Aorta (tissue), 5 donors: Measurements from ENCODE around the gene EXT2. TPM values are rescaled to one million over a fixed set of nuclear protein-coding genes. Genes with fewer than 3 reads are reported as not detected.

Experiments
- ATAC-seq: fragments of 200-7000 bp; cut with Tn5 transposase; one replicate; pipeline ENCODE4 v1.9.1; 2022; ENCODE audit warnings: moderate library complexity; ENCODE audit not compliant: low FRiP score
- DNase-seq, 2 donors: peaks; one replicate each; pipeline ENCODE4 v3.0.0-alpha.2; 2020
- H3K27ac ChIP-seq, 2 donors: one replicate each; pipeline ENCODE4 v1.5.1; 2013; ENCODE audit warnings: low read length in 2 of 2, mild to moderate bottlenecking in 2 of 2, moderate library complexity in 2 of 2, control low read depth in 1 of 2, inconsistent platforms in 1 of 2, low read depth in 1 of 2
- H3K27me3 ChIP-seq, 2 donors: one replicate each; pipeline ENCODE4 v1.6.1; 2013; ENCODE audit warnings: control low read depth in 1 of 2, low read length in 1 of 2, mild to moderate bottlenecking in 1 of 2, moderate library complexity in 1 of 2; ENCODE audit not compliant: insufficient read depth in 2 of 2, control insufficient read depth in 1 of 2
- H3K36me3 ChIP-seq, 2 donors: one replicate each; pipeline ENCODE4 v1.6.1; 2013; ENCODE audit warnings: control low read depth in 1 of 2, low read length in 1 of 2, mild to moderate bottlenecking in 1 of 2; ENCODE audit not compliant: insufficient read depth in 2 of 2, control insufficient read depth in 1 of 2
- H3K4me1 ChIP-seq, 2 donors: one replicate each; pipeline ENCODE4 v1.6.1; 2013; ENCODE audit warnings: low read length in 2 of 2, control low read depth in 1 of 2, mild to moderate bottlenecking in 1 of 2, moderate library complexity in 1 of 2; ENCODE audit not compliant: insufficient read depth in 2 of 2, control insufficient read depth in 1 of 2
- H3K4me3 ChIP-seq, 2 donors: one replicate each; pipeline ENCODE4 v1.5.1; 2013; ENCODE audit warnings: low read length in 2 of 2, control low read depth in 1 of 2, mild to moderate bottlenecking in 1 of 2
- H3K9me3 ChIP-seq: one replicate; pipeline ENCODE4 v1.6.1; 2013; ENCODE audit warnings: mild to moderate bottlenecking, low read length; ENCODE audit not compliant: control insufficient read depth
- WGBS, 2 donors: extraction: QIAGEN DNeasy Blood & Tissue Kit; methylation state at CpG; one replicate each; pipeline ENCODE4 v1.1.7; 2013; 5-methylcytosine and 5-hydroxymethylcytosine counted together
- intact Hi-C, 2 donors: fragments of 100-400 bp; cut with DNase I; formaldehyde crosslinking; loops; one replicate each; pipeline versions ENCODE4 v1.14.2 to v1.15.0; 2022
- long read RNA-seq, 2 donors: library from polyadenylated mRNA; unstranded; transcript quantifications; one replicate each; pipeline ENCODE4 v2.0.0, GENCODE V29; 2020 to 2021
- polyA plus RNA-seq, 2 donors: library from polyadenylated mRNA; stranded (reverse); fragments of 200-250 nt; gene quantifications; one replicate each; pipeline ENCODE4 v1.2.3, GENCODE V29; 2013
- total RNA-seq, 2 donors: library from RNA; stranded (reverse); fragmentation: NEBNext Ultra II Directional; extraction: Animal tissue kit (Norgen Biotek cat#: 25700); gene quantifications; one replicate each; pipeline ENCODE4 v1.2.1, GENCODE V29; 2021
- donor health status: healthy with polysubstance abuse.
- donor health status: Bipolar disorder and iron deficiency.
- donor health status: DM: no; HTN: no; CAD: no.
- donor health status: DM: no; HTN: no; CAD: no.
- donor health status: DM: yes; HTN: yes; CAD: no.

Gene EXT2
- total RNA-seq (10 to 100 TPM; 58.0 to 69.4 TPM), polyA plus RNA-seq (10 to 100 TPM; 16.0 to 45.2 TPM)
- long read RNA-seq, donor 1, transcript EXT2-210 (14 exons, 3,136 nt) = major isoform, 125 of 180 reads
- long read RNA-seq, donor 1, partial matches to known transcripts = 36 of 180 reads
- long read RNA-seq, donor 1, other reads (novel, unspliced or antisense) = 19 of 180 reads
- long read RNA-seq, donor 2, transcript EXT2-210 (14 exons, 3,136 nt) = major isoform, 37 of 59 reads
- long read RNA-seq, donor 2, partial matches to known transcripts = 8 of 59 reads
- long read RNA-seq, donor 2, other reads (novel, unspliced or antisense) = 14 of 59 reads

GRCh38 chr11:44095506-44096359, at the start of gene EXT2:
Gene EXT2 (plus strand): TSS chr11:44095678. CDS start chr11:44107713, 12,035 bp downstream.
- Histone ChIP-seq H3K4me1 (no peaks in the 10 kb centered on the region), H3K4me3 (peak within 1 kb of the TSS; percentile 94 to 96), H3K27me3 (no peaks in the 10 kb centered on the region), H3K9me3 (no peaks in the 10 kb centered on the region), H3K36me3 (peaks cover 2 to 5% of the 10 kb centered on the region in 2 donors), H3K27ac (peak within 1 kb of the TSS in 1 of 2 donors; percentile 60)
- peak; percentile 97 for ATAC-seq
- DNase-seq = peak; percentile 92 to 97
- intact Hi-C loops = loop anchor here in 1 of 2 donors (5.0 kb wide), 1 partner anchor 442 kb away; no protein-coding TSS in a partner anchor
- 1% methylated on average over 70 to 83 of the region's 83 CpGs for WGBS, 2 donors

- intact Hi-C loops = no loop called here
- Histone ChIP-seq H3K4me1 (no peaks in the 10 kb centered on the region), H3K36me3 (no peaks in the 10 kb centered on the region), H3K27me3 (no peaks in the 10 kb centered on the region), H3K27ac (no peak overlapping the region), H3K4me3 (no peak overlapping the region), H3K9me3 (no peaks in the 10 kb centered on the region)
- no peak for DNase-seq
- 94 to 98% methylated on average over 2 of the region's 2 CpGs for whole genome bisulfite sequencing, 2 donors
- no peak for ATAC-seq
Observed at GRCh38 chr11:44046182-44046581, 49.3 kb upstream of the EXT2 start.

- Histone ChIP-seq H3K27ac (no peak overlapping the region), H3K36me3 (no peaks in the 10 kb centered on the region), H3K4me1 (no peaks in the 10 kb centered on the region), H3K27me3 (no peaks in the 10 kb centered on the region), H3K4me3 (no peak overlapping the region), H3K9me3 (no peaks in the 10 kb centered on the region)
- intact Hi-C loops = no loop called here
- DNase-seq (no peak), ATAC-seq (no peak)
- WGBS, 2 donors = 37 to 39% methylated on average over 2 of the region's 2 CpGs
Observed at GRCh38 chr11:44047298-44047697, 48.2 kb upstream of the EXT2 start.

- Histone ChIP-seq H3K4me1 (no peaks in the 10 kb centered on the region), H3K27ac (no peak within 1 kb of the TSS), H3K4me3 (no peak within 1 kb of the TSS), H3K9me3 (no peaks in the 10 kb centered on the region), H3K27me3 (no peaks in the 10 kb centered on the region), H3K36me3 (no peaks in the 10 kb centered on the region)
- ATAC-seq (no peak), DNase-seq (peak in 1 of 2 donors; percentile 57)
- WGBS, 2 donors = 58 to 63% methylated on average over 12 of the region's 12 CpGs
- intact Hi-C loops = no loop called here
Observed at GRCh38 chr11:44047931-44048431, 47.5 kb upstream of the EXT2 start, which contains the start of gene ACCSL. Gene ACCSL (plus strand): TSS chr11:44047981. CDS start chr11:44048037, 56 bp downstream.

GRCh38 chr11:44049832-44050231, 45.6 kb upstream of the EXT2 start:
- intact Hi-C loops = no loop called here
- Histone ChIP-seq H3K36me3 (no peaks in the 10 kb centered on the region), H3K4me1 (no peaks in the 10 kb centered on the region), H3K4me3 (no peak overlapping the region), H3K27me3 (no peaks in the 10 kb centered on the region), H3K9me3 (no peaks in the 10 kb centered on the region), H3K27ac (no peak overlapping the region)
- WGBS, 2 donors = 89 to 90% methylated on average over 3 of the region's 3 CpGs
- DNase-seq = no peak
- no peak for ATAC-seq

- no peaks in the 10 kb centered on the region for H3K27me3 ChIP-seq
- no peaks in the 10 kb centered on the region for H3K9me3 ChIP-seq
- no peak for ATAC-seq
- 94 to 95% methylated on average over 4 of the region's 4 CpGs for WGBS, 2 donors
- no peaks in the 10 kb centered on the region for H3K4me1 ChIP-seq
- H3K27ac ChIP-seq = no peak overlapping the region
- intact Hi-C loops = no loop called here
- H3K36me3 ChIP-seq = no peaks in the 10 kb centered on the region
- DNase-seq = no peak
- H3K4me3 ChIP-seq = no peak overlapping the region
Observed at GRCh38 chr11:44051171-44051570, 44.3 kb upstream of the EXT2 start.

GRCh38 chr11:44057340-44057739, 38.1 kb upstream of the EXT2 start:
- intact Hi-C loops = no loop called here
- WGBS, 2 donors = 80 to 81% methylated on average over 6 of the region's 6 CpGs
- ATAC-seq (no peak), DNase-seq (no peak)
- Histone ChIP-seq H3K27me3 (no peaks in the 10 kb centered on the region), H3K9me3 (no peaks in the 10 kb centered on the region), H3K4me1 (no peaks in the 10 kb centered on the region), H3K4me3 (no peak overlapping the region), H3K27ac (no peak overlapping the region), H3K36me3 (no peaks in the 10 kb centered on the region)

- Histone ChIP-seq H3K9me3 (no peaks in the 10 kb centered on the region), H3K4me3 (no peak overlapping the region), H3K4me1 (no peaks in the 10 kb centered on the region), H3K27ac (no peak overlapping the region), H3K36me3 (no peaks in the 10 kb centered on the region), H3K27me3 (no peaks in the 10 kb centered on the region)
- no peak for DNase-seq
- ATAC-seq = no peak
- intact Hi-C loops = no loop called here
- 90 to 92% methylated on average over 6 of the region's 6 CpGs for WGBS, 2 donors
Observed at GRCh38 chr11:44058275-44058674, 37.2 kb upstream of the EXT2 start.
